MCF 10A (cell line): Measurements from ENCODE around the gene SLC6A6. TPM values are rescaled to one million over a fixed set of nuclear protein-coding genes. Genes with fewer than 3 reads are reported as not detected.

Experiments
- BruUV-seq: library from RNA; stranded (reverse); fragments of 400-500 nt; replicated peaks from 2 replicates; lab custom pipeline; 2021; lab: Mats Ljungman, UMichigan
- CTCF ChIA-PET: fragments of 300-600 bp; sonication (Branson Sonifier 250); formaldehyde crosslinking; extraction: SDS; loops from one replicate; lab custom pipeline; 2021; ENCODE audit warnings: antibody characterized with exemption, inconsistent platforms; lab: Yijun Ruan, JAX
- POLR2A ChIA-PET: fragments of 300-600, 350-650 bp; sonication (Branson Sonifier 250); formaldehyde crosslinking; extraction: SDS; loops from one replicate; lab custom pipeline; 2020; ENCODE audit warnings: antibody characterized with exemption, inconsistent platforms; lab: Yijun Ruan, JAX
- DNase-seq: peaks from one replicate; pipeline ENCODE4 v3.0.0-alpha.2; 2018; ENCODE audit not compliant: unreplicated experiment
- H3K27ac Mint-ChIP-seq: one replicate; pipeline ENCODE4 v1.8.0; 2022; ENCODE audit warnings: mild to moderate bottlenecking, low read depth, mixed read lengths; ENCODE audit not compliant: unreplicated experiment
- H3K27me3 Mint-ChIP-seq: one replicate; pipeline ENCODE4 v1.8.0; 2022; ENCODE audit warnings: mixed read lengths; ENCODE audit not compliant: insufficient read depth, unreplicated experiment
- H3K36me3 Mint-ChIP-seq: one replicate; pipeline ENCODE4 v1.8.0; 2022; ENCODE audit warnings: mild to moderate bottlenecking, moderate library complexity, mixed read lengths; ENCODE audit not compliant: insufficient read depth, unreplicated experiment
- H3K4me1 Mint-ChIP-seq: one replicate; pipeline ENCODE4 v1.8.0; 2022; ENCODE audit warnings: mixed read lengths; ENCODE audit not compliant: insufficient read depth, unreplicated experiment
- H3K4me3 Mint-ChIP-seq: one replicate; pipeline ENCODE4 v1.8.0; 2022; ENCODE audit warnings: mild to moderate bottlenecking, moderate library complexity, mixed read lengths; ENCODE audit not compliant: unreplicated experiment
- H3K9me3 Mint-ChIP-seq: one replicate; pipeline ENCODE4 v1.8.0; 2022; ENCODE audit warnings: mixed read lengths; ENCODE audit not compliant: unreplicated experiment
- CTCF ChIP-seq: fragments of 200-600 bp; IDR thresholded peaks from one replicate; pipeline ENCODE4 v1.8.0; 2022; ENCODE audit warnings: antibody characterized with exemption, mild to moderate bottlenecking; ENCODE audit not compliant: unreplicated experiment
- intact Hi-C: fragments of 100-400 bp; cut with micrococcal nuclease; formaldehyde crosslinking; loops from 2 replicates; pipeline ENCODE4 v1.14.1; 2022
- total RNA-seq: library from RNA; stranded (reverse); gene quantifications from 2 replicates; pipeline ENCODE4 v1.2.3, GENCODE V29; 2022

Gene SLC6A6
- total RNA-seq, 1 experiment from 2014 or later: 7.6 TPM

DNA sequence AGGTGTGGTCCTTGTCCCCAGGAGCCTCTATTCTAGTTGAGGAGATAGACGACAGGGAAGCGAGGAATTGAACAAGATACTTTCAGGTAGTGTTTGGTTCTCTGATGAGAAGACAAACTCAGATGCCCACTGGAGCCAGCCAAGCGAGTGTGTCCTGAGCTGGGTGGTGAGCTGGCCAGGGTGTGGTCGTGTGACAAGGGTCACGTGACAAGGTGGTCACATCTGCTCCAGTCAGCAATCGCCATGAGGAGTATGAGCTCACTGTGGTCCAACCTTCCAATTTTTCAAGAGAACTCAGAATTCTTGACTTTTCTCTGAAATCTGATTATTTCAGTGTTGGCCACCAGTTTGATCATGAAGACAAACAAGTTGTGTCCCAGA, 39.5 kb downstream of the SLC6A6 start:
- Mint-ChIP-seq H3K4me3 (no peak overlapping the region), H3K4me1 (peaks cover 15% of the 10 kb centered on the region), H3K9me3 (no peaks in the 10 kb centered on the region), H3K27me3 (no peaks in the 10 kb centered on the region), H3K27ac (peak overlapping the region; percentile 23), H3K36me3 (peaks cover 5% of the 10 kb centered on the region)
- intact Hi-C loops: no loop called here
- DNase-seq: no peak
- BruUV-seq: no TSS peak
- TF ChIP-seq CTCF: no peak
- ChIA-PET POLR2A (no interaction called here), CTCF (interaction anchor here (0.7 to 1.6 kb wide), 5 partner anchors 13 to 181 kb away, joined by 3 to 5 read pairs (median 3); no protein-coding TSS in a partner anchor)

- TF ChIP-seq CTCF: no peak
- Mint-ChIP-seq H3K27me3 (no peaks in the 10 kb centered on the region), H3K4me1 (peaks cover 12% of the 10 kb centered on the region), H3K4me3 (no peak overlapping the region), H3K36me3 (peaks cover 17% of the 10 kb centered on the region), H3K27ac (no peak overlapping the region), H3K9me3 (no peaks in the 10 kb centered on the region)
- no TSS peak for BruUV-seq
- DNase-seq: no peak
- intact Hi-C loops: no loop called here
- CTCF ChIA-PET: no interaction called here
- POLR2A ChIA-PET: no interaction called here
Observed at GRCh38 chr3:14444380-14444779, 42.0 kb downstream of the SLC6A6 start.

DNA sequence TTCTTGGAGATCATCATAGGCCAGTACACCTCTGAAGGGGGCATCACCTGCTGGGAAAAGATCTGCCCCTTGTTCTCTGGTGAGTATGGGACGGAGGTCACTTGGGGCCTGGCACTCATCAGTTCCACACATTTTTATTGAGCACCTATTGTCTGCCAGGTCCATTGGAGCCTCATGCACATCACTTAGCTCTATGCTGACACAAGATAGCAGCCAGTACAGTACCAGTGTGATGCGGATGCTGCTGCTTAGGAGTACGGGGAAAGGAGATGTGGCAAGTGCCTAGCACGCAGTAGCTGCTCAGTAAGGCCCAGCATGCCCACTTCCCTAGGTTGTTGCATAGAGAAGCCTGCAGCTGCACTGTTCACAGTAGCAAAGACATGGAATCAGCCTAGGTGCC, 43.4 kb downstream of the SLC6A6 start:
- CTCF ChIA-PET: interaction anchor here (0.6 kb wide), 1 partner anchor 21 kb away, joined by 4 read pairs; no protein-coding TSS in a partner anchor
- no peak for TF ChIP-seq CTCF
- no peak overlapping the region for H3K27ac Mint-ChIP-seq
- BruUV-seq: no TSS peak
- no peaks in the 10 kb centered on the region for H3K4me1 Mint-ChIP-seq
- POLR2A ChIA-PET: no interaction called here
- intact Hi-C loops: no loop called here
- no peak for DNase-seq
- H3K36me3 Mint-ChIP-seq: peaks cover 17% of the 10 kb centered on the region
- no peak overlapping the region for H3K4me3 Mint-ChIP-seq
- H3K9me3 Mint-ChIP-seq: no peaks in the 10 kb centered on the region
- no peaks in the 10 kb centered on the region for H3K27me3 Mint-ChIP-seq

DNA sequence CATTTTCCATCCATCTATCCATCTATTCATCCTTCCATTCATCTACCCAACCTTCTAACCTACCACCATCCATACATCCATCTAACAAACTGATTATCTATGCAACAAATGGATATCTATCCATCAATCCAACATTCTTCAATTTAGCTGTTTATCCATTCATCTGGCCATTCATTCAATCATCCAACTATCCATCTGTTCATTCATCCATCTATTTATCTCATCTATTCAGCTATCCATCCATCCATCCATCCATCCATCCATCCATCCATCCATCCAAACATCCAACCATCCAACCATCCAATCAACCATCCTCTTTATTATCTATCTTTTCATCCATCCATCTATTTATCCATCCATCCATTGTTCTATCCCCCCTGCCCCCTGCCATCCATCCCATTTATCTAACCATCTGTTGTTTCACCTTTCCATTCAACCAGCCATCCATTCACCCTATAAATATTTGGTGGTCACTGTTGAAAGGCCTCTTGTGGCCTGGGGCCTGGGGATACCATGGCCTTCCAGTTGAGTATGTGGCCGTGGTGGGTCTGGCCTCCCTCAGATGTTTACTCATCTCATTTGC, 44.7 kb downstream of the SLC6A6 start:
- Mint-ChIP-seq H3K4me1 (peaks cover 2% of the 10 kb centered on the region), H3K9me3 (no peaks in the 10 kb centered on the region), H3K36me3 (peaks cover 17% of the 10 kb centered on the region), H3K4me3 (no peak overlapping the region), H3K27ac (no peak overlapping the region), H3K27me3 (no peaks in the 10 kb centered on the region)
- DNase-seq: no peak
- TF ChIP-seq CTCF: no peak
- intact Hi-C loops: no loop called here
- ChIA-PET CTCF (interaction anchor here (0.5 to 0.7 kb wide), 2 partner anchors 61 to 185 kb away, joined by 3 to 4 read pairs; no protein-coding TSS in a partner anchor), POLR2A (interaction anchor here (0.6 to 0.9 kb wide), 2 partner anchors 204 to 244 kb away, joined by 3 read pairs; partner anchors contain the start of gene CCDC174)
- no TSS peak for BruUV-seq
